Brain microvascular endothelial cell (primary cell): ENCODE measurements around the gene IL25.

ENCODE experiments used
- DNase-seq: peaks from one replicate; pipeline ENCODE4 v3.0.0-alpha.2; 2020
- H3K27ac ChIP-seq: fragments of 250-450 bp; sonication (Bioruptor Pico); 2 replicates; pipeline ENCODE4 v1.5.1; 2020; ENCODE audit warnings: mild to moderate bottlenecking, moderate library complexity
- H3K27me3 ChIP-seq: fragments of 250-450 bp; sonication (Bioruptor Pico); replicated peaks from 2 replicates; pipeline ENCODE4 v1.5.1; 2020; ENCODE audit warnings: mild to moderate bottlenecking
- H3K36me3 ChIP-seq: fragments of 250-450 bp; sonication (Bioruptor Pico); replicated peaks from 2 replicates; pipeline ENCODE4 v1.5.1; 2020; ENCODE audit warnings: mild to moderate bottlenecking
- H3K4me3 ChIP-seq: 2 replicates; pipeline ENCODE4 v1.5.1; 2011; ENCODE audit warnings: low read depth, mild to moderate bottlenecking, control low read depth, low read length, moderate library complexity
- in situ Hi-C: cut with HindIII; loops from 2 replicates; pipeline ENCODE4 v1.10.0; 2017; ENCODE audit warnings: low sequenced_read_pairs, low pct_ligation_motif_present
- TF ChIP-seq, protein P1 (sequence below): IDR thresholded peaks from 2 replicates; pipeline ENCODE4 v1.5.1; 2011; ENCODE audit warnings: low read depth, mild to moderate bottlenecking, moderate library complexity, low read length, control low read depth, inconsistent platforms; ENCODE audit errors: missing control alignments

Gene IL25

DNA sequence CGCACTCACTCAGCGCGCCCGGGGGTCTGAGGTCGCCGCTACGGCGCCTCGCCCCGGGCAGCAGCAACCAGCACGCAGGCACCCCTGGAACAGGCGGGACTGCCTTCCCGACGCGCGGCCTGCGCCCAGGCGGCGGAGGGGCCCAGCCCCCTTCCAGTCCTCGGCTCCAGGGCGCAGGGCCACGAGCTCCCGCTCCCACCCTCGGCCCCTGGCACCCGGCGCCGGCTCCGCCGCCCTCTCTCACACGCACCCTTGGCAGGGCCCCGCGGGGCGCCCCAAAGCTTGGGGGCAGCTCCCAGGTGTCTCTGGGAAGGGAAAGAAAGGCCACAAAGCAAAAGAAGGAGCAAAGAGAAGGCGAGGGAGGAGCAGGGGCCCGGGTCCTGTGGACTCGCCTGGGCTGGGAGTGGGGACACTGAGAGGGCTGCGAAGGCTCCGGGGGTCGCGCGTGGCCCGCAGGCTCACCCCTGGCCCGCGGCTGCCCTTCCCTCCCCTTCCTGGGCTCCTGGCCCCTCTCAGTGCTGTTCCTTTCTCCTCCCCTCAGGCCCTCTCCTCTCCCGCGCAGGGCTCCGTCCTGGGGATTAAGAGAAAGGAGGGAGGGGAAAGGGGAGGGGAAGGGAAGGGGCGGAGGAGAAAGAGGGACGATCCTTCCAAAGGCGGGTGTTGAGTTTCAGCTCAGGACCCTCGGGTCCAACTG is 6.7 kb upstream of the IL25 start:
- Histone ChIP-seq H3K36me3 (no peaks in the 10 kb centered on the region), H3K27me3 (peaks cover 7% of the 10 kb centered on the region), H3K27ac (no peak overlapping the region), H3K4me3 (peak overlapping the region; percentile 62)
- in situ Hi-C loops: no loop called here
- TF ChIP-seq, protein P1, sequence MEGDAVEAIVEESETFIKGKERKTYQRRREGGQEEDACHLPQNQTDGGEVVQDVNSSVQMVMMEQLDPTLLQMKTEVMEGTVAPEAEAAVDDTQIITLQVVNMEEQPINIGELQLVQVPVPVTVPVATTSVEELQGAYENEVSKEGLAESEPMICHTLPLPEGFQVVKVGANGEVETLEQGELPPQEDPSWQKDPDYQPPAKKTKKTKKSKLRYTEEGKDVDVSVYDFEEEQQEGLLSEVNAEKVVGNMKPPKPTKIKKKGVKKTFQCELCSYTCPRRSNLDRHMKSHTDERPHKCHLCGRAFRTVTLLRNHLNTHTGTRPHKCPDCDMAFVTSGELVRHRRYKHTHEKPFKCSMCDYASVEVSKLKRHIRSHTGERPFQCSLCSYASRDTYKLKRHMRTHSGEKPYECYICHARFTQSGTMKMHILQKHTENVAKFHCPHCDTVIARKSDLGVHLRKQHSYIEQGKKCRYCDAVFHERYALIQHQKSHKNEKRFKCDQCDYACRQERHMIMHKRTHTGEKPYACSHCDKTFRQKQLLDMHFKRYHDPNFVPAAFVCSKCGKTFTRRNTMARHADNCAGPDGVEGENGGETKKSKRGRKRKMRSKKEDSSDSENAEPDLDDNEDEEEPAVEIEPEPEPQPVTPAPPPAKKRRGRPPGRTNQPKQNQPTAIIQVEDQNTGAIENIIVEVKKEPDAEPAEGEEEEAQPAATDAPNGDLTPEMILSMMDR: no peak
- no peak for DNase-seq

DNA sequence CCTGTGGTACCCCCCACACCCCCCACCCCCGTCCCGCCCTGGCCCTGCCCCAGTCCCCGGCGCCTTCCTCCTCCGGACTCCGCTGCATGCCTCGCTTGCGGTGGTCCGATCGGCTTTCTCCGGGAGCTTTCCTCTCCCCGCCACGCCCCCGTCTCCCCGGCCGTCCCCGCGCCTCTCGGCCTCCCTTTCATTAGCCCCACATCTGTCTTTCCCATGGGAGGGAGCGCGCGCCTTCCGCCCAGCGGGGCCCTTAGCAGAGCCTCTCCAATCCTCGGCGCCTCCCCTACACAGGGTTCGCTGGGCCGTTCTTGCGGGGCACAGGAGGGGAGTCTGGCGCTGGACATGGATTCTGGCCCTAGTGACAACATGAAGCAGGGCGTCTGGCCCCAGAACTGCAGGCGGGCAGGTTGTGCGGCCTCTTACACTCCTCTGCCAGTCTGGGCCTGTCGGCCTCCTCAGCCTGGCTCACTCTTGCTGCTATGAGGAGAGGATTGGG is 6.1 kb upstream of the IL25 start:
- no peak for DNase-seq
- Histone ChIP-seq H3K4me3 (peak overlapping the region; percentile 62), H3K27ac (no peak overlapping the region), H3K36me3 (no peaks in the 10 kb centered on the region), H3K27me3 (peaks cover 9% of the 10 kb centered on the region)
- TF ChIP-seq, protein P1: no peak
- in situ Hi-C loops: no loop called here

DNA sequence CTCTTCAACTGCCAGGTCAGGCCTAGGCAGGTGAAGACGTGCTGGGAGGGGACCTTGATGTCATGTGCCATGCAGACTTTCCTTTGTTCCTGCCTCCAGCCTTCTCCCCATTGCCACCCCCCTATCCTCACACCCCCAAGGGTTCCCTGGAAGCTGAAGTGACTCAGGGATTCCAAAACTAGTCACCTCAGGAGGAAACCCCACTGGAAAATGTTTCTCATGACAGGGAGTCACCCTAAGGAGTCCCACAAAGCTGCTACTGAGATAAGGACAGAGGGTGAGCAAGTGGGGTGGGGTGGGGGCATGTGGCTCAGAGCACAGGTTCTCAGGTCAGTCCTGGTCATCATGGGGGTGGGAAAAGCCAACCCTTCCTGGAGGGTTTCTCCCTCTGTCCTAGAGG is 2.4 kb upstream of the IL25 start:
- DNase-seq: no peak
- in situ Hi-C loops: no loop called here
- peaks cover 9% of the 10 kb centered on the region for H3K27me3 ChIP-seq
- H3K36me3 ChIP-seq: no peaks in the 10 kb centered on the region
- no peak overlapping the region for H3K27ac ChIP-seq
- H3K4me3 ChIP-seq: no peak overlapping the region
- TF ChIP-seq, protein P1: no peak

DNA sequence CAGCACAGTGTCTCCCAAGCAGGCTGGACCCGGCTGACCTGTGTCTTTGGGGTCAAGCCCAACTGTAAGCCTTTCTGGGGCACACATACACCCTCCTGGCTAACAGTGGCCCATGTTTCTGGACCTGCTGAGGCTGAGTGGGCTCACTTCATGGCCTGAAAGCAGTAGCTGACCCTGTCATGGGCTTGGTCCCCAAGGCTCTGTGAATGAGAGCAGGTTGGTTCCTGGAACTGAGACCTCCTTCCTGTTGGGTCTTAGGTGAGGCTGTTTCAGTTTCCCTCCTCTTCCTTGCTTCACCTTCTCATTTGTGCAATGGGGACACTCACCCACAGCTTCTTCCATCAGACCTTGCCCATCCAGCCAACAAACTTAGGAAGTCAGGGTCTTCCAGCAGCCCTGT is 744 bp upstream of the IL25 start:
- H3K36me3 ChIP-seq: no peaks in the 10 kb centered on the region
- no peak for DNase-seq
- H3K27me3 ChIP-seq: peaks cover 1% of the 10 kb centered on the region
- no peak overlapping the region for H3K4me3 ChIP-seq
- no peak overlapping the region for H3K27ac ChIP-seq
- TF ChIP-seq, protein P1: no peak
- in situ Hi-C loops: no loop called here

DNA sequence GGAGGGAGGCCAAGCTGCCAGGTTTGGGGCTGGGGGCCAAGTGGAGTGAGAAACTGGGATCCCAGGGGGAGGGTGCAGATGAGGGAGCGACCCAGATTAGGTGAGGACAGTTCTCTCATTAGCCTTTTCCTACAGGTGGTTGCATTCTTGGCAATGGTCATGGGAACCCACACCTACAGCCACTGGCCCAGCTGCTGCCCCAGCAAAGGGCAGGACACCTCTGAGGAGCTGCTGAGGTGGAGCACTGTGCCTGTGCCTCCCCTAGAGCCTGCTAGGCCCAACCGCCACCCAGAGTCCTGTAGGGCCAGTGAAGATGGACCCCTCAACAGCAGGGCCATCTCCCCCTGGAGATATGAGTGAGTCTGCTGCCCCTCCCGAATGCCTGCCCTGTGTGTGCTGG is 432 bp downstream of the IL25 start:
- Histone ChIP-seq H3K36me3 (no peaks in the 10 kb centered on the region), H3K27me3 (peaks cover 4% of the 10 kb centered on the region), H3K4me3 (no peak overlapping the region), H3K27ac (no peak overlapping the region)
- TF ChIP-seq, protein P1: no peak
- no peak for DNase-seq
- in situ Hi-C loops: no loop called here
